ENCODE results near the gene ZNF14.
A peak's percentile ranks its signal among the peaks of the same experiment; 100 is the strongest.
"Not testable (repeated sequence)": the region's sequence is repeated elsewhere in the genome, so short reads cannot be mapped to it uniquely, and the experiment has no call there.

The ZNF14 gene

DNA sequence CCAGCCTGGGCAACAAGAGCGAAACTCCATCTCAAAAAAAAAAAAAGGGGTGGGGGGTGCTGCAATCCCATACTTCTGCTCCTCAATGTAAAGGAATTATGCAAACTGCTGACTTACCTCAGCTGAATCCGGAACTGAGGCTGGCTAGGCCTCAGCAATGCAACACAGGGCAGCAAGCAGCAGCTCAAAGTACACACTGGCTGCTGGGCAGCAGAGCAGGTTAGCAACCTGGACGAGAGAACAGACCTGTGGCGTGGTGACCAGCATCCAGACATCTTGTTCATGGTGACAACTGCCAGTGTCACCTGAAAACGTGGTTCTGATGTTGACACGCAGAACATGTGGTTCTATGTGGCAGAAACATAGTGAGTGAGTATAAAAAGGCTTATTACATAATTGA is 28.1 kb downstream of the ZNF14 start:
- Histone ChIP-seq H3K4me3 (ENCODE audit: low read length) (no peak overlapping the region), H3K9me3 (ENCODE audit: control insufficient read depth, low read length) (peaks cover 17% of the 10 kb centered on the region), H3K27me3 (ENCODE audit: control insufficient read depth, insufficient read depth, low read length) (no peaks in the 10 kb centered on the region), H3K9ac (ENCODE audit: low read length) (no peak overlapping the region), H3K36me3 (ENCODE audit: control insufficient read depth, insufficient read depth, low read length) (no peaks in the 10 kb centered on the region), H3K4me1 (ENCODE audit: control insufficient read depth, insufficient read depth, low read length) (no peaks in the 10 kb centered on the region)

DNA sequence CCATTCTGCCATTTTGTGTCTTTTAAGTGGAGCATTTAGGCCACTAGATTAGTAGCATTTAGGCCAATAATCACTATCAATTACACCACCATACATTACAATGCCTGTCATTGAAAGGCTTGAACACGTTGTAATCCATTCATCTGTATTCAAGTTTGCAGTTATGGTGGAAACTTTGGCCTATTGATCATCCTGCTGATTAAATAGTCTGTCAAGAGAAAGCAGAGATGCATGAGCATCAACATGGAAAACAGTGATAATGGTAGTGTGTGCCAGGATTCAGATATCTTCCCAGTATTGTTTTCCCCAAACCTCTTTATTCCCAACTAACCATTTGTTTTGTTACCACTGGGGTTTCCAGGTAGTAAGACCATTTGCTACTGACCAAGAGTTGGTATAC is 32.4 kb downstream of the ZNF14 start:
- not testable (repeated sequence) for H3K27me3 ChIP-seq (ENCODE audit: control insufficient read depth, insufficient read depth, low read length); H3K4me1 ChIP-seq (ENCODE audit: control insufficient read depth, insufficient read depth, low read length); H3K36me3 ChIP-seq (ENCODE audit: control insufficient read depth, insufficient read depth, low read length); H3K9me3 ChIP-seq (ENCODE audit: control insufficient read depth, low read length); H3K9ac ChIP-seq (ENCODE audit: low read length); H3K4me3 ChIP-seq (ENCODE audit: low read length)

DNA sequence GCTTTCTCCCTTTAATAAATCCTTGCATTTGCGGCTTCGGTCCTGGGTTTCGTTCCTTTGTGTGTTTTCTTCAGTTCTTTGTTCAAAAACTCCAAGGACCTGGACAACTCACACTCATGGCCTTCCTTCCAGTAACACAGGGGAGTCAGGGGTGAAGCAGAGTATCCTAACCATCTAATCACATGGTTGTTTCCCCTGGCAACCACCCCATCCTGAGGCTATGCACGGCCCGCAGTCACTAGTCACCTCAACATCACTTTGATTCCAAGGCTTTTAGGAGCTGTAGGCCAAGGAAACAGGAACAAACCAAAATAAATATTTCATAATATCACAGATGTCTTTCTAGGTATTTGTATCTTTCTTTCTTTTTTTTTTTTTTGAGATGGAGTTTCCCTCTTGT is 35.3 kb downstream of the ZNF14 start:
- no peak overlapping the region for H3K4me3 ChIP-seq (ENCODE audit: low read length)
- H3K4me1 ChIP-seq (ENCODE audit: control insufficient read depth, insufficient read depth, low read length): no peaks in the 10 kb centered on the region
- H3K9me3 ChIP-seq (ENCODE audit: control insufficient read depth, low read length): peaks cover 5% of the 10 kb centered on the region
- no peak overlapping the region for H3K9ac ChIP-seq (ENCODE audit: low read length)
- no peaks in the 10 kb centered on the region for H3K36me3 ChIP-seq (ENCODE audit: control insufficient read depth, insufficient read depth, low read length)
- no peaks in the 10 kb centered on the region for H3K27me3 ChIP-seq (ENCODE audit: control insufficient read depth, insufficient read depth, low read length)

DNA sequence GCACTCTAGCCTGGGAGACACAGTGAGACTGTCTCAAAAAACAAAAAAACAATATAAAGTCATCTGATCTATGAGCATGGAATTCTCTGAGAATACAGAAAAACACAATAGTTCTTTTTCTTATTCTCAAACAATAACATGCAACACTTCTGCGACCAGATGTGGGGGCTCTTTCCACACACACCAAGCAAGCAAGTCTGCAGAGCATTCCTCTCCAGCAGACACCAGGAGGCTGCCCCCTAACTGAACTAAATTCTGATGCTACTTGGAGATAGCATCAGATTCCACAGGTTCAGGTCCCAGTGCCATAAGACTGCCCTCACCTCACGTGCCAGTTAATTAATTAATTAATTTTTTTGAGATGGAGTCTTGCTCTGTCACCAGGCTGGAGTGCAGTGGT is 36.5 kb downstream of the ZNF14 start:
- no peaks in the 10 kb centered on the region for H3K36me3 ChIP-seq (ENCODE audit: control insufficient read depth, insufficient read depth, low read length)
- peaks cover 5% of the 10 kb centered on the region for H3K9me3 ChIP-seq (ENCODE audit: control insufficient read depth, low read length)
- no peaks in the 10 kb centered on the region for H3K4me1 ChIP-seq (ENCODE audit: control insufficient read depth, insufficient read depth, low read length)
- H3K4me3 ChIP-seq (ENCODE audit: low read length): no peak overlapping the region
- no peaks in the 10 kb centered on the region for H3K27me3 ChIP-seq (ENCODE audit: control insufficient read depth, insufficient read depth, low read length)
- no peak overlapping the region for H3K9ac ChIP-seq (ENCODE audit: low read length)

DNA sequence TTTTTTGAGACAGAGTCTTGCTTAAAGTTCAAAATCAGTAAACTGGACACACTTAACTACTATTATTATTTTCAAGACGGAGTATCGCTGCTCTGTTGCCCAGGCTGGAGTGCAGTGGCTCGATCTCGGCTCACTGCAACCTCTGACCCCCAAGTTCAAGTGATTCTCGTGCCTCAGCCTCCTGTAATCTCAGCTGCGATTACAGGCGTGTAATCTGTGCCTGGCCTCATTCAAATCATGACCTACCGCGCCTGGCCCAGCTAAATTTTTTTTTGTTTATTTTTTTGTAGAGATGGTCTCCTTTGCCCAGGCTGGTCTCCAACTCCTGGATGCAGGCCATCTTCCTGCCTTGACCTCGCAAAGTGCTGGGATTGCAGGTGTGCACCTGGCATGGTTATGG is 41.2 kb downstream of the ZNF14 start:
- H3K27me3 ChIP-seq (ENCODE audit: control insufficient read depth, insufficient read depth, low read length): no peaks in the 10 kb centered on the region
- H3K4me3 ChIP-seq (ENCODE audit: low read length): no peak overlapping the region
- H3K4me1 ChIP-seq (ENCODE audit: control insufficient read depth, insufficient read depth, low read length): no peaks in the 10 kb centered on the region
- no peaks in the 10 kb centered on the region for H3K9me3 ChIP-seq (ENCODE audit: control insufficient read depth, low read length)
- H3K36me3 ChIP-seq (ENCODE audit: control insufficient read depth, insufficient read depth, low read length): no peaks in the 10 kb centered on the region
- H3K9ac ChIP-seq (ENCODE audit: low read length): no peak overlapping the region

DNA sequence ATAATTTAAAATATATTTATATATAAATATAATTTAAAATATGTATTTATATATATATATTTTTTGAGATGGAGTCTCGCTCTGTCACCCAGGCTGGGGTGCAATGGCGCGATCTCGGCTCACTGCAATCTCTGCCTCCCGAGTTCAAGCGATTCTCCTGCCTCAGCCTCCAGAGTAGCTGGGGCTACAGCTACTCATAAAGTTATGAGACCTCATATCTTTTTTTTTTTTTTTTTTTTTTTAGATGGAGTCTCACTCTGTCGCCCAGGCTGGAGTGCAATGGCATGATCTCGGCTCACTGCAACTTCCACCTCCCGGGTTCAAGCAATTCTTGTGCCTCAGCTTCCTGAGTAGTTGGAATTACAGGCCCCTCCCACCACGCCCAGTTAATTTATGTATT is 43.9 kb downstream of the ZNF14 start:
- not testable (repeated sequence) for H3K4me3 ChIP-seq (ENCODE audit: low read length); H3K27me3 ChIP-seq (ENCODE audit: control insufficient read depth, insufficient read depth, low read length); H3K36me3 ChIP-seq (ENCODE audit: control insufficient read depth, insufficient read depth, low read length); H3K4me1 ChIP-seq (ENCODE audit: control insufficient read depth, insufficient read depth, low read length); H3K9ac ChIP-seq (ENCODE audit: low read length); H3K9me3 ChIP-seq (ENCODE audit: control insufficient read depth, low read length)

DNA sequence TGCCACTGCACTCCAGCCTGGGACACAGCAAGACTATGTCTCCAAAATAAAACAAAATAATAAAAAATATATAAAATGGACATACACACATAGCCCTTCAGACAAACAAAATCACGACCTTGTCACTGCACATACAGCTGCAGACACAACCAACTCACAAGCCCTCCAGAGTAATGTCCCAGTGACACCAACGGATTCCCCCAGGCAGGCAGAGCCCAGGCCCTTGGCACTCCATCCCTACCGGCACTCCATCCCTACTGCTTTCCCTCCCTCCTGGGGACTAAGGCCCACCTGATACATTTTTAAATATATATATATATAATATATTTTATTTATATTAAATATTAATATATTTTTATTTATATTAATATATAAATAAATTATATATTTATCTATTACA is 45.8 kb downstream of the ZNF14 start:
- no peaks in the 10 kb centered on the region for H3K27me3 ChIP-seq (ENCODE audit: control insufficient read depth, insufficient read depth, low read length)
- no peak overlapping the region for H3K4me3 ChIP-seq (ENCODE audit: low read length)
- no peaks in the 10 kb centered on the region for H3K36me3 ChIP-seq (ENCODE audit: control insufficient read depth, insufficient read depth, low read length)
- no peaks in the 10 kb centered on the region for H3K9me3 ChIP-seq (ENCODE audit: control insufficient read depth, low read length)
- H3K4me1 ChIP-seq (ENCODE audit: control insufficient read depth, insufficient read depth, low read length): no peaks in the 10 kb centered on the region
- H3K9ac ChIP-seq (ENCODE audit: low read length): no peak overlapping the region

DNA sequence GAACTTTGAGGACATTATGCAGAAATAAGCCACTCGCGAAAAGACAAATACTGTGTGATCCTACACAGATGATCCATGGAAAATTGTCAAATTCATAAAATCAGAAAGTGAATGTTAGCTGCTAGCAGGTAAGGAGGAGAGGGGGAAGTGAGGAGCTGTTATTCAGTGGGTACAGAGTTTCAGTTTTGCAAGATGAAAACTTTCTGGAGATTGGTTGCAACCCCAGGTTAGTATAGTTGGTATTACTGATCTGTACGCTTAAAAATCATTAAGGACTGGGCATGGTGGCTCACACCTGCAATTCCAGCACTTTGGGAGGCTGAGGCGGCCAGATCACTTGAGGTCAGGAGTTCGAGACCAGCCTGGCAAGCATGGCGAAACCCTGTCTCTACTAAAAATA is 46.3 kb downstream of the ZNF14 start:
- Histone ChIP-seq H3K9ac (ENCODE audit: low read length) (no peak overlapping the region), H3K4me1 (ENCODE audit: control insufficient read depth, insufficient read depth, low read length) (no peaks in the 10 kb centered on the region), H3K9me3 (ENCODE audit: control insufficient read depth, low read length) (no peaks in the 10 kb centered on the region), H3K36me3 (ENCODE audit: control insufficient read depth, insufficient read depth, low read length) (no peaks in the 10 kb centered on the region), H3K4me3 (ENCODE audit: low read length) (no peak overlapping the region), H3K27me3 (ENCODE audit: control insufficient read depth, insufficient read depth, low read length) (no peaks in the 10 kb centered on the region)

DNA sequence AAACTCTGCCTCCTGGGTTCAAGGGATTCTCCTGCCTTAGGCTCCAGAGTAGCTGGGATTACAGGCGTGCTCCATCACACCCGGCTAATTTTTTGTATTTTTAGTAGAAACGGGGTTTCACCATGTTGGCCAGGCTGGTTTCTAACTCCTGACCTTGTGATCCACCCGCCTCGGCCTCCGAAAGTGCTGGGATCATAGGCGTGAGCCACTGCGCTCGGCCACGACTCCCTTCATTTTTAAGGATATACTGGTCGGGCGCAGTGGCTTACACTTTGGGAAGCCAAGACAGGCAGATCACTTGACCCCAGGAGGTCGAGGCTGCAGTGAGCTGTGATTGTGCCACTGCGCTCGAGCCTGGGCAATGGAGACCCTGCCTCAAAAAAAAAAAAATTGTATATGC is 46.8 kb downstream of the ZNF14 start:
- H3K27me3 ChIP-seq (ENCODE audit: control insufficient read depth, insufficient read depth, low read length); H3K4me1 ChIP-seq (ENCODE audit: control insufficient read depth, insufficient read depth, low read length); H3K36me3 ChIP-seq (ENCODE audit: control insufficient read depth, insufficient read depth, low read length); H3K9me3 ChIP-seq (ENCODE audit: control insufficient read depth, low read length); H3K4me3 ChIP-seq (ENCODE audit: low read length); H3K9ac ChIP-seq (ENCODE audit: low read length): not testable (repeated sequence)

DNA sequence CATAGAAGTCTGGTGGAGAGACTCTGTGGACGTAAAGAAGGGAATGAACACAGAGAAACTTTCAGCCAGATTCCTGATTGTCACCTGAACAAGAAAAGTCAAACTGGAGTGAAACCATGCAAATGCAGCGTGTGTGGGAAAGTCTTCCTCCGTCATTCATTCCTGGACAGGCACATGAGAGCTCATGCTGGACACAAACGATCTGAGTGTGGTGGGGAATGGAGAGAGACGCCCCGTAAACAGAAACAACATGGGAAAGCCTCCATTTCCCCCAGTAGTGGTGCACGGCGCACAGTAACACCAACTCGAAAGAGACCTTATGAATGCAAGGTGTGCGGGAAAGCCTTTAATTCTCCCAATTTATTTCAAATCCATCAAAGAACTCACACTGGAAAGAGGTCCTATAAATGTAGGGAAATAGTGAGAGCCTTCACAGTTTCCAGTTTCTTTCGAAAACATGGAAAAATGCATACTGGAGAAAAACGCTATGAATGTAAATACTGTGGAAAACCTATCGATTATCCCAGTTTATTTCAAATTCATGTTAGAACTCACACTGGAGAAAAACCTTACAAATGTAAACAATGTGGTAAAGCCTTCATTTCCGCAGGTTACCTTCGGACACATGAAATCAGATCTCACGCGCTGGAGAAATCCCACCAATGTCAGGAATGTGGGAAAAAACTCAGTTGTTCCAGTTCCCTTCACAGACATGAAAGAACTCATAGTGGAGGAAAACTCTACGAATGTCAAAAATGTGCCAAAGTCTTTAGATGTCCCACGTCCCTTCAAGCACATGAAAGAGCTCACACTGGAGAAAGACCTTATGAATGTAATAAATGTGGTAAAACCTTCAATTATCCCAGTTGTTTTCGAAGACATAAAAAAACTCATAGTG is 53.5 kb downstream of the ZNF14 start:
- no peak overlapping the region for H3K4me3 ChIP-seq (ENCODE audit: low read length)
- no peak overlapping the region for H3K9ac ChIP-seq (ENCODE audit: low read length)
- no peaks in the 10 kb centered on the region for H3K9me3 ChIP-seq (ENCODE audit: control insufficient read depth, low read length)
- peaks cover 15% of the 10 kb centered on the region for H3K36me3 ChIP-seq (ENCODE audit: control insufficient read depth, insufficient read depth, low read length)
- H3K4me1 ChIP-seq (ENCODE audit: control insufficient read depth, insufficient read depth, low read length): no peaks in the 10 kb centered on the region
- H3K27me3 ChIP-seq (ENCODE audit: control insufficient read depth, insufficient read depth, low read length): no peaks in the 10 kb centered on the region

DNA sequence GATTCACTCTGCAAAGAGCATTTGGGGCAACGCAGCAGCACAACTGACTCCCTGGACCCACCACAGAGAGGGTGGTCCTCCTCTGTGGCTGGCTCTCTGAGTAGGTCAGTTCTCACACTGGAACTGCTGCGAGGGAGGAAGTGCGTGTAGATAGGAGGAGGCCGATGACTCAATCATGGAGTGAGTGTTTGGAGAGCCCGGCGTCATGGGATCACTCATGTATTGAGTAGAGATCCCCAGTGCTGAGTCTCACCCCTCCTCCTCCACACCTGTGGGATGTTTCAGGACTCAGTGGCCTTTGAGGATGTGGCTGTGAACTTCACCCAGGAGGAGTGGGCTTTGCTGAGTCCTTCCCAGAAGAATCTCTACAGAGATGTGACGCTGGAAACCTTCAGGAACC is 55.3 kb downstream of the ZNF14 start:
- Histone ChIP-seq H3K9me3 (ENCODE audit: control insufficient read depth, low read length) (no peaks in the 10 kb centered on the region), H3K36me3 (ENCODE audit: control insufficient read depth, insufficient read depth, low read length) (peaks cover 15% of the 10 kb centered on the region), H3K4me1 (ENCODE audit: control insufficient read depth, insufficient read depth, low read length) (no peaks in the 10 kb centered on the region), H3K4me3 (ENCODE audit: low read length) (peak overlapping the region; percentile 15), H3K9ac (ENCODE audit: low read length) (no peak overlapping the region), H3K27me3 (ENCODE audit: control insufficient read depth, insufficient read depth, low read length) (no peaks in the 10 kb centered on the region)

DNA sequence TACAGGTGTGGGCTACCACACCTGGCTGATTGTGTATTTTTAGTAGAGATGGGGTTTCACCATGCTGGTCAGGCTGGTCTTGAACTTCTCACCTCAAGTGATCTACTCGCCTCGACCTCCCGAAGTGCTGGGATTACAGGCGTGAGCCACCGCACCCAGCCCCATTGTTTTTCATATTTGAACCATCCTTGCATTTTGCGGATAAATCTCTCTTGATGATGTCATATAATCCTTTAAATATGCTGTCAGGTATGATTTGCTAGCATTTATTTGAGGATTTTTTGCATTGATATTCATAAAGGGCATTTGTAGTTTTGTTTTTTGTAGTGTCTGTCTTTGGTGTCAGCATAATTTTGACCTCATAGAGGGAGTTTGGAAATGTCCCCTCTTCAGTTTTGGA is 58.6 kb downstream of the ZNF14 start:
- Histone ChIP-seq H3K36me3 (ENCODE audit: control insufficient read depth, insufficient read depth, low read length) (peaks cover 8% of the 10 kb centered on the region), H3K9ac (ENCODE audit: low read length) (no peak overlapping the region), H3K4me1 (ENCODE audit: control insufficient read depth, insufficient read depth, low read length) (peaks cover 6% of the 10 kb centered on the region), H3K9me3 (ENCODE audit: control insufficient read depth, low read length) (no peaks in the 10 kb centered on the region), H3K4me3 (ENCODE audit: low read length) (no peak overlapping the region), H3K27me3 (ENCODE audit: control insufficient read depth, insufficient read depth, low read length) (no peaks in the 10 kb centered on the region)

DNA sequence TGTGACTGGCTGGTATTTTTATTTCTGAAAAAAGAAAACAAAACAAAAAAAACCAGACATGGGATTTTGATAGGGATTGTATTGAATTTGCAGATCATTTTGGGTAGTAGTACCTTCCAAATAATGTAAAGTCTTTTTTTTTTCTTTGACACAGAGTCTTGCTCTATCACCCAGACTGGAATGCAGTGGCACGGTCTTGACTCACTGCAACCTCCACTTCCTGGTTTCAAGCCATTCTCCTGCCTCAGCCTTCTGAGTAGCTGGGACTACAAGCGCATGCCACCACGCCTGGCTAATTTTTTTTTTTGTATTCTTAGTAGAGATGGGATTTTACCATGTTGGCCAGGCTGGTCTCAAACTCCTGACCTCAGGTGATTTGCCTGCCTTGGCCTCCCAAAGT is 60.1 kb downstream of the ZNF14 start:
- H3K9me3 ChIP-seq (ENCODE audit: control insufficient read depth, low read length): no peaks in the 10 kb centered on the region
- no peak overlapping the region for H3K4me3 ChIP-seq (ENCODE audit: low read length)
- H3K36me3 ChIP-seq (ENCODE audit: control insufficient read depth, insufficient read depth, low read length): no peaks in the 10 kb centered on the region
- H3K27me3 ChIP-seq (ENCODE audit: control insufficient read depth, insufficient read depth, low read length): no peaks in the 10 kb centered on the region
- peaks cover 10% of the 10 kb centered on the region for H3K4me1 ChIP-seq (ENCODE audit: control insufficient read depth, insufficient read depth, low read length)
- H3K9ac ChIP-seq (ENCODE audit: low read length): no peak overlapping the region

Data from mucosa of stomach (tissue), 1 donor.